A549 (cell line): ENCODE data around the gene ASPHD2.

Source experiments
- CTCF ChIP-seq: fragments of >200 bp; sonication (Bioruptor Twin); formaldehyde crosslinking; IDR thresholded peaks from 3 replicates; pipeline ENCODE4 v1.5.1; 2016
- KDM1A ChIP-seq: fragments of 200-600 bp; sonication (generic); IDR thresholded peaks from 2 replicates; pipeline ENCODE4 v1.6.1; 2016; ENCODE audit warnings: low read depth, mild to moderate bottlenecking
- MYC ChIP-seq: IDR thresholded peaks from 2 replicates; pipeline ENCODE4 v1.6.1; 2012; ENCODE audit warnings: mild to moderate bottlenecking, inconsistent platforms, low read length, improper control_type of control experiment, borderline replicate concordance
- POLR2A ChIP-seq: IDR thresholded peaks from 2 replicates; pipeline ENCODE4 v1.6.1; 2012; ENCODE audit warnings: mild to moderate bottlenecking, low read length
- RARB ChIP-seq: fragments of 250-450 bp; sonication (Bioruptor Pico); IDR thresholded peaks from 2 replicates; pipeline ENCODE4 v1.8.0; 2021; ENCODE audit warnings: mild to moderate bottlenecking, moderate library complexity
- TF ChIP-seq, protein P1 (sequence below): fragments of 200-600 bp; sonication (generic); IDR thresholded peaks from 2 replicates; pipeline ENCODE4 v1.6.1; 2016; ENCODE audit warnings: antibody characterized with exemption, mild to moderate bottlenecking, moderate library complexity

- TF ChIP-seq KDM1A (no peak), CTCF (no peak), POLR2A (no peak), MYC (no peak), RARB (CRISPR knock-in tag) (no peak)
- TF ChIP-seq, protein P1, sequence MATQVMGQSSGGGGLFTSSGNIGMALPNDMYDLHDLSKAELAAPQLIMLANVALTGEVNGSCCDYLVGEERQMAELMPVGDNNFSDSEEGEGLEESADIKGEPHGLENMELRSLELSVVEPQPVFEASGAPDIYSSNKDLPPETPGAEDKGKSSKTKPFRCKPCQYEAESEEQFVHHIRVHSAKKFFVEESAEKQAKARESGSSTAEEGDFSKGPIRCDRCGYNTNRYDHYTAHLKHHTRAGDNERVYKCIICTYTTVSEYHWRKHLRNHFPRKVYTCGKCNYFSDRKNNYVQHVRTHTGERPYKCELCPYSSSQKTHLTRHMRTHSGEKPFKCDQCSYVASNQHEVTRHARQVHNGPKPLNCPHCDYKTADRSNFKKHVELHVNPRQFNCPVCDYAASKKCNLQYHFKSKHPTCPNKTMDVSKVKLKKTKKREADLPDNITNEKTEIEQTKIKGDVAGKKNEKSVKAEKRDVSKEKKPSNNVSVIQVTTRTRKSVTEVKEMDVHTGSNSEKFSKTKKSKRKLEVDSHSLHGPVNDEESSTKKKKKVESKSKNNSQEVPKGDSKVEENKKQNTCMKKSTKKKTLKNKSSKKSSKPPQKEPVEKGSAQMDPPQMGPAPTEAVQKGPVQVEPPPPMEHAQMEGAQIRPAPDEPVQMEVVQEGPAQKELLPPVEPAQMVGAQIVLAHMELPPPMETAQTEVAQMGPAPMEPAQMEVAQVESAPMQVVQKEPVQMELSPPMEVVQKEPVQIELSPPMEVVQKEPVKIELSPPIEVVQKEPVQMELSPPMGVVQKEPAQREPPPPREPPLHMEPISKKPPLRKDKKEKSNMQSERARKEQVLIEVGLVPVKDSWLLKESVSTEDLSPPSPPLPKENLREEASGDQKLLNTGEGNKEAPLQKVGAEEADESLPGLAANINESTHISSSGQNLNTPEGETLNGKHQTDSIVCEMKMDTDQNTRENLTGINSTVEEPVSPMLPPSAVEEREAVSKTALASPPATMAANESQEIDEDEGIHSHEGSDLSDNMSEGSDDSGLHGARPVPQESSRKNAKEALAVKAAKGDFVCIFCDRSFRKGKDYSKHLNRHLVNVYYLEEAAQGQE: no peak
Measured at GRCh38 chr22:26382782-26383181, 46.3 kb upstream of the ASPHD2 start.
